GM12864 (cell line): ENCODE data around the gene DISP2.

ENCODE experiments used
- DNase-seq: peaks from one replicate; pipeline ENCODE4 v3.0.0-alpha.2; 2011; ENCODE audit warnings: low read depth
- H3K4me3 ChIP-seq: 2 replicates; pipeline ENCODE4 v1.5.1; 2011; ENCODE audit warnings: mild to moderate bottlenecking, low read depth, low read length, control low read depth
- CTCF ChIP-seq: IDR thresholded peaks from 2 replicates; pipeline ENCODE4 v1.5.1; 2011; ENCODE audit warnings: low read depth, mild to moderate bottlenecking, moderate library complexity, low read length, control low read depth, inconsistent platforms; ENCODE audit errors: missing control alignments

Gene DISP2

GRCh38 chr15:40322531-40323238, 35.3 kb upstream of the DISP2 start:
- peak overlapping the region; percentile 28 for H3K4me3 ChIP-seq
- DNase-seq = no peak
- no peak for TF ChIP-seq CTCF

DNA sequence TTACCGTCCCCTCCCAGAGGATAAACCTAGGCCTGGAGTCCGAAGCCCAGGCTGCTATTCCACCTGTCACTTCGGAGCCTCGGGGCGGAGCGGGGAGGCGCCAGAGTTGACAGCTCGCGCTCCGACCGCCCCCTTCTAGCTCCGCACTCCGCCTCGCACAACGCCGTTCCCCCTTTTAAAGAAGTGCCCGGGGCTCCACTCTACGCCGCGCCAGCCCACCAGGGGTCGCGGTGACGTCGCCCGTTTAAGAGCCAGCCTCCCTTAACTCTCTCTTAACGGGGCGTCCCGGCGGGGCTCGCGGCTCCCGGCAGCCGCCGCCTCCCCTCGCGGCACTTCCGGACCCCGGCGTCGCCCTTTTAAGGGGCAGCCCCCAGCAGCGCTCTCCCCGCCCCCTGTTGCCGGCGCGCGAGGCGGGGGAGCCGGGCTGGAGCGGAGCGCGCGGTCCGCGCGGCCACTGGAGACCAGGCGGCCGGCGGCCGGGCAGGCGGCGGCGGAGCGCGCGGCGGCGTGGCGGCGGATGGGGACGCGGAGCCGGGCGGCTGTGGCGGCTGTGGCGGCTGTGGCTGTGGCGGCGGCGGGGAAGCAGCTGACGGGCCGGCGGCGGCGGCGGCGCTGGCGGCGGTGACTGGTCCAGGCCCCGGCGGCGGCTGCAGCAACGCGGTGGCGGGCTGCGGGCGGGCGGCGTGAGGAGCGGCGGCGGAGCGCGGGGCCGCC, 34.6 kb upstream of the DISP2 start, which contains the start of gene INAFM2:
INAFM2 (plus strand) TSS at position 454 of the 714 bp plus-strand sequence. CDS start 364 bp downstream, outside the sequence.
- H3K4me3 ChIP-seq = peak within 1 kb of the TSS; percentile 68
- TF ChIP-seq CTCF = peak; percentile 37
- peak; percentile 72 for DNase-seq

DNA sequence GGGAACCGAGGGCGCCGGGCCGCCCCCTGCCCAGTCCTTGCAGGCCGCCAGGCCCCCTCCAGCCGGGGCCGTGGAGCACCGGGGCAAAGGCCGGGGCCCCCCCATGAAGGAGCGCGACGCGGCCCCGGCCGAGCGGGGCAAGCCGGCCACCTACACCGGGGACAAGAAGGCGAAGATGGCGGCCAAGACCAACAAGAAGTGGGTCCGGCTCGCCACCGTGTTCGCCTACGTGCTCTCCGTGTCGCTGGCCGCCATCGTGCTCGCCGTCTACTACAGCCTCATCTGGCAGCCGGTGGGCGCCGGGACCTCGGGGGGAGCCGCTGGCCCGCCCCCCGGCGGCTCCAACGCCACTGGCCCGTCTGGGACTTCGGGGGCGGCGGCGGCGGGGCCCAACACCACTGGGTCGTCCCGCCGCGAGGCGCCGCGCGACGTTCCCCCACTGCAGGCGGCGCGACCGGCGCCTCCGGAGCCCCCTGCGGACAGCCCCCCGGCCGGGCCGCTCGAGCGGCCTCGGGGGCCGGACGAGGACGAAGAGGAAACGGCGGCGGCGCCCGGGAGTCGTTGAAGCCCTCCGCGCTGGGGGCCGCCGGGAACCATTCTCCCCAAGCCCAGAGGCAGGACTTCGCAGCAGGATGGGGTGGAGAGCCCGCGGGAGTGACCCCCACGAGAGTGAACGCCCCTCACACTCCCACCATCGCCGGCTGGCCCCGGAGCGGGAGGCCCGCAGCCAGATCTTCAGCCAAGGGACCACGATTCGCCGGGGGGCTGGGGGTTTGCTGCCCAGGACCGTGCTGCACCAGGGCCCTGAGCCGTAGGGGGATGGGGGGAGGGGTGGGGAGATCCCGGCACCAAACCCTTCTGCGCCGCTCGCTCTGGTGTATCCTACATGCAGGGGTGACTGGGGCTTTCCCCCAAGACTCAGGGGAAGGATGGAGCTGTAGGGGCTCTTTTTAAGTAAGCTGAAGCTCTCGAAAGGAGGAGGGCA, 33.8 kb upstream of the DISP2 start:
- TF ChIP-seq CTCF = no peak
- no peak for DNase-seq
- H3K4me3 ChIP-seq = peak overlapping the region; percentile 68

- H3K4me3 ChIP-seq = no peak overlapping the region
- TF ChIP-seq CTCF = no peak
- DNase-seq = no peak
Measured at GRCh38 chr15:40325188-40325587, 32.8 kb upstream of the DISP2 start.

GRCh38 chr15:40325700-40326099, 32.3 kb upstream of the DISP2 start:
- no peak for DNase-seq
- TF ChIP-seq CTCF = no peak
- H3K4me3 ChIP-seq = no peak overlapping the region

GRCh38 chr15:40327457-40327856, 30.6 kb upstream of the DISP2 start:
- no peak for TF ChIP-seq CTCF
- no peak overlapping the region for H3K4me3 ChIP-seq
- DNase-seq = no peak
